ENCODE data around the gene FADS2. TPM values are rescaled to one million over a fixed set of nuclear protein-coding genes. Genes with fewer than 3 reads are reported as not detected.
A peak's percentile ranks its signal among the peaks of the same experiment; 100 is the strongest.

FADS2 gene
- total and polyA plus RNA-seq, 4 donors, result 44.5 to 165 (median 78.8) TPM

GRCh38 chr11:61902313-61902712 is 74.2 kb downstream of the FADS2 start:
- WGBS, 2 donors, result 88 to 92% methylated on average over 11 of the region's 11 CpGs

GRCh38 chr11:61903845-61904244 is 75.7 kb downstream of the FADS2 start:
- 94 to 95% methylated on average over 3 of the region's 3 CpGs for WGBS, 2 donors
- TF ChIP-seq CTCF (IDR thresholded peaks at IDR 0.05; ENCODE audit: control extremely low read depth, extremely low read depth), result no peak
- DNase-seq (no peak), ATAC-seq (ENCODE audit: insufficient read depth, low FRiP score) (no peak)
- H3K9me3 ChIP-seq (ENCODE audit: control insufficient read depth in 4 of 4, insufficient read depth in 3 of 4, low read length in 3 of 4), result no peaks in the 10 kb centered on the region
- H3K4me1 ChIP-seq (ENCODE audit: control insufficient read depth in 5 of 5, insufficient read depth in 5 of 5, low read length in 5 of 5), result peaks cover 0 to 7% (median 5%) of the 10 kb centered on the region in 5 donors
- H3K9ac ChIP-seq (ENCODE audit: insufficient read depth in 1 of 2, low read length in 2 of 2), result no peak overlapping the region
- H3K4me3 ChIP-seq, result no peak overlapping the region
- H3K36me3 ChIP-seq (ENCODE audit: control insufficient read depth in 4 of 4, insufficient read depth in 4 of 4, low read length in 4 of 4), result peaks cover 0 to 9% (median 4%) of the 10 kb centered on the region in 4 donors
- no peak overlapping the region for H3K27ac ChIP-seq (ENCODE audit: low read depth in 1 of 2, low read length in 1 of 2)
- no peaks in the 10 kb centered on the region for H3K27me3 ChIP-seq (ENCODE audit: control insufficient read depth in 3 of 3, insufficient read depth in 3 of 3, low read length in 2 of 3)

More at GRCh38 chr11:61902313-61902712, 74.2 kb downstream of the FADS2 start:
- Histone ChIP-seq H3K4me3 (no peak overlapping the region), H3K27me3 (ENCODE audit: control insufficient read depth in 3 of 3, insufficient read depth in 3 of 3, low read length in 2 of 3) (no peaks in the 10 kb centered on the region), H3K27ac (ENCODE audit: low read depth in 1 of 2, low read length in 1 of 2) (no peak overlapping the region), H3K9ac (ENCODE audit: insufficient read depth in 1 of 2, low read length in 2 of 2) (no peak overlapping the region), H3K4me1 (ENCODE audit: control insufficient read depth in 5 of 5, insufficient read depth in 5 of 5, low read length in 5 of 5) (no peaks in the 10 kb centered on the region), H3K9me3 (ENCODE audit: control insufficient read depth in 4 of 4, insufficient read depth in 3 of 4, low read length in 3 of 4) (no peaks in the 10 kb centered on the region), H3K36me3 (ENCODE audit: control insufficient read depth in 4 of 4, insufficient read depth in 4 of 4, low read length in 4 of 4) (peaks cover 0 to 9% (median 4%) of the 10 kb centered on the region in 4 donors)
- no peak for TF ChIP-seq CTCF (IDR thresholded peaks at IDR 0.05; ENCODE audit: control extremely low read depth, extremely low read depth)
- no peak for DNase-seq
- no peak for ATAC-seq (ENCODE audit: insufficient read depth, low FRiP score)

GRCh38 chr11:61904539-61905048 is 76.5 kb downstream of the FADS2 start:
- DNase-seq (peak in 1 of 3 donors; percentile 35), ATAC-seq (ENCODE audit: insufficient read depth, low FRiP score) (no peak)
- Histone ChIP-seq H3K9ac (ENCODE audit: insufficient read depth in 1 of 2, low read length in 2 of 2) (no peak overlapping the region), H3K36me3 (ENCODE audit: control insufficient read depth in 4 of 4, insufficient read depth in 4 of 4, low read length in 4 of 4) (peaks cover 0 to 9% (median 4%) of the 10 kb centered on the region in 4 donors), H3K4me1 (ENCODE audit: control insufficient read depth in 5 of 5, insufficient read depth in 5 of 5, low read length in 5 of 5) (peaks cover 0 to 14% (median 6%) of the 10 kb centered on the region in 5 donors), H3K27me3 (ENCODE audit: control insufficient read depth in 3 of 3, insufficient read depth in 3 of 3, low read length in 2 of 3) (no peaks in the 10 kb centered on the region), H3K4me3 (no peak overlapping the region), H3K9me3 (ENCODE audit: control insufficient read depth in 4 of 4, insufficient read depth in 3 of 4, low read length in 3 of 4) (no peaks in the 10 kb centered on the region), H3K27ac (ENCODE audit: low read depth in 1 of 2, low read length in 1 of 2) (no peak overlapping the region)
- 32 to 50% methylated on average over 19 of the region's 19 CpGs for WGBS, 2 donors
- no peak for TF ChIP-seq CTCF (IDR thresholded peaks at IDR 0.05; ENCODE audit: control extremely low read depth, extremely low read depth)
